Large intestine (tissue), 3 donors: Measurements from ENCODE around the gene NCK2. TPM values are rescaled to one million over a fixed set of nuclear protein-coding genes. Genes with fewer than 3 reads are reported as not detected.
"Not testable (repeated sequence)": the region's sequence is repeated elsewhere in the genome, so short reads cannot be mapped to it uniquely, and the experiment has no call there.

Experiments
- DNase-seq, 2 donors: peaks; one replicate each; pipeline versions ENCODE4 v3.0.0 to v3.0.0-alpha.2; 2013
- H3K27ac ChIP-seq: one replicate; pipeline ENCODE4 v1.5.1; 2013; ENCODE audit warnings: low read length
- H3K27me3 ChIP-seq: 2 replicates; pipeline ENCODE4 v1.6.1; 2013; ENCODE audit warnings: low read length; ENCODE audit not compliant: control insufficient read depth, insufficient read depth
- H3K36me3 ChIP-seq: 2 replicates; pipeline ENCODE4 v1.6.1; 2013; ENCODE audit warnings: low read length; ENCODE audit not compliant: control insufficient read depth, insufficient read depth
- H3K4me1 ChIP-seq: one replicate; pipeline ENCODE4 v1.6.1; 2013; ENCODE audit warnings: low read length; ENCODE audit not compliant: control insufficient read depth, insufficient read depth
- H3K4me3 ChIP-seq: one replicate; pipeline ENCODE4 v1.5.1; 2013; ENCODE audit warnings: low read length
- H3K9me3 ChIP-seq: one replicate; pipeline ENCODE4 v1.6.1; 2013; ENCODE audit warnings: mild to moderate bottlenecking, low read depth, low read length, moderate library complexity; ENCODE audit not compliant: control insufficient read depth
- WGBS: methylation state at CpG from one replicate; pipeline ENCODE4 v1.1.5; 2013; ENCODE audit warnings: low lambda C conversion rate; ENCODE audit not compliant: insufficient coverage; 5-methylcytosine and 5-hydroxymethylcytosine counted together
- polyA plus RNA-seq: library from polyadenylated mRNA; unstranded; fragments of 120-200 nt; gene quantifications from one replicate; pipeline ENCODE4 v1.2.1, GENCODE V29; 2013

NCK2 gene
- polyA plus RNA-seq, 1 donor = 58.9 TPM

- Histone ChIP-seq H3K27ac (no peak overlapping the region), H3K27me3 (no peaks in the 10 kb centered on the region), H3K36me3 (peaks cover 39% of the 10 kb centered on the region), H3K9me3 (no peaks in the 10 kb centered on the region), H3K4me1 (no peaks in the 10 kb centered on the region), H3K4me3 (no peak overlapping the region)
- 86% methylated on average over 2 of the region's 3 CpGs for WGBS
- DNase-seq = no peak
Observed at GRCh38 chr2:105887256-105887655, 142.5 kb downstream of the NCK2 start.

- no peaks in the 10 kb centered on the region for H3K27me3 ChIP-seq
- H3K9me3 ChIP-seq = peaks cover 3% of the 10 kb centered on the region
- H3K4me1 ChIP-seq = no peaks in the 10 kb centered on the region
- H3K4me3 ChIP-seq = no peak overlapping the region
- DNase-seq = no peak
- no CpG with 5 or more reads among the region's 2 CpGs for WGBS
- H3K27ac ChIP-seq = no peak overlapping the region
- H3K36me3 ChIP-seq = peaks cover 35% of the 10 kb centered on the region
Observed at GRCh38 chr2:105888625-105889024, 143.9 kb downstream of the NCK2 start.

GRCh38 chr2:105889046-105889445 is 144.3 kb downstream of the NCK2 start:
- DNase-seq = no peak
- peaks cover 3% of the 10 kb centered on the region for H3K9me3 ChIP-seq
- no peaks in the 10 kb centered on the region for H3K4me1 ChIP-seq
- H3K27me3 ChIP-seq = no peaks in the 10 kb centered on the region
- H3K4me3 ChIP-seq = no peak overlapping the region
- no peak overlapping the region for H3K27ac ChIP-seq
- WGBS = 83% methylated on average over 1 of the region's 3 CpGs
- H3K36me3 ChIP-seq = peaks cover 33% of the 10 kb centered on the region

- peaks cover 3% of the 10 kb centered on the region for H3K9me3 ChIP-seq
- WGBS = no CpG with 5 or more reads among the region's 2 CpGs
- no peak overlapping the region for H3K4me3 ChIP-seq
- no peak for DNase-seq
- H3K27ac ChIP-seq = no peak overlapping the region
- no peaks in the 10 kb centered on the region for H3K4me1 ChIP-seq
- H3K36me3 ChIP-seq = peaks cover 37% of the 10 kb centered on the region
- H3K27me3 ChIP-seq = no peaks in the 10 kb centered on the region
Observed at GRCh38 chr2:105890111-105890510, 145.4 kb downstream of the NCK2 start.

GRCh38 chr2:105890856-105891255 is 146.1 kb downstream of the NCK2 start:
- peaks cover 3% of the 10 kb centered on the region for H3K9me3 ChIP-seq
- DNase-seq = no peak
- H3K36me3 ChIP-seq = peaks cover 40% of the 10 kb centered on the region
- no peak overlapping the region for H3K27ac ChIP-seq
- H3K4me3 ChIP-seq = no peak overlapping the region
- WGBS = 95% methylated on average over 5 of the region's 10 CpGs
- no peaks in the 10 kb centered on the region for H3K4me1 ChIP-seq
- H3K27me3 ChIP-seq = no peaks in the 10 kb centered on the region

GRCh38 chr2:105893011-105893995 is 148.6 kb downstream of the NCK2 start:
- H3K27me3 ChIP-seq = no peaks in the 10 kb centered on the region
- DNase-seq = no peak
- H3K27ac ChIP-seq = no peak overlapping the region
- H3K4me1 ChIP-seq = no peaks in the 10 kb centered on the region
- peaks cover 3% of the 10 kb centered on the region for H3K9me3 ChIP-seq
- H3K36me3 ChIP-seq = peaks cover 44% of the 10 kb centered on the region
- H3K4me3 ChIP-seq = no peak overlapping the region
- WGBS = no CpG with 5 or more reads among the region's 51 CpGs

GRCh38 chr2:105894327-105894944 is 149.7 kb downstream of the NCK2 start:
- Histone ChIP-seq H3K36me3 (peaks cover 35% of the 10 kb centered on the region), H3K27me3 (no peaks in the 10 kb centered on the region), H3K27ac (no peak overlapping the region), H3K4me1 (no peaks in the 10 kb centered on the region), H3K4me3 (no peak overlapping the region), H3K9me3 (peaks cover 8% of the 10 kb centered on the region)
- DNase-seq = no peak
- no CpG with 5 or more reads among the region's 13 CpGs for WGBS

GRCh38 chr2:105895990-105896764 is 151.5 kb downstream of the NCK2 start:
- no peak overlapping the region for H3K27ac ChIP-seq
- H3K4me3 ChIP-seq = no peak overlapping the region
- no peak for DNase-seq
- peaks cover 8% of the 10 kb centered on the region for H3K9me3 ChIP-seq
- H3K27me3 ChIP-seq = no peaks in the 10 kb centered on the region
- WGBS = no CpG with 5 or more reads among the region's 10 CpGs
- H3K36me3 ChIP-seq = peaks cover 29% of the 10 kb centered on the region
- no peaks in the 10 kb centered on the region for H3K4me1 ChIP-seq

- Histone ChIP-seq H3K4me1 (no peaks in the 10 kb centered on the region), H3K27ac (no peak overlapping the region), H3K9me3 (peaks cover 8% of the 10 kb centered on the region), H3K36me3 (peaks cover 29% of the 10 kb centered on the region), H3K27me3 (no peaks in the 10 kb centered on the region), H3K4me3 (no peak overlapping the region)
- no CpG with 5 or more reads among the region's 4 CpGs for WGBS
- DNase-seq = no peak
Observed at GRCh38 chr2:105896765-105897163, 152.1 kb downstream of the NCK2 start.

- H3K27ac ChIP-seq, H3K4me1 ChIP-seq, H3K4me3 ChIP-seq, H3K9me3 ChIP-seq, DNase-seq, H3K27me3 ChIP-seq: not testable (repeated sequence)
- peaks cover 28% of the 10 kb centered on the region for H3K36me3 ChIP-seq
- no CpG with 5 or more reads among the region's 1 CpG for WGBS
Observed at GRCh38 chr2:105897694-105898093, 153.0 kb downstream of the NCK2 start.
